ENCODE results near the gene CAMKMT. TPM values are rescaled to one million over a fixed set of nuclear protein-coding genes. Genes with fewer than 3 reads are reported as not detected.

The CAMKMT gene
- total and polyA plus RNA-seq, 9 of the 15 experiments (the other 6 are each of a cell fraction or from before 2014, with no cell fraction given): 1.6 to 15.3 (median 7.4) TPM

- TF ChIP-seq SIX5 (IDR thresholded peaks at IDR 0.05; ENCODE audit: borderline replicate concordance in 1 of 2, insufficient read depth in 1 of 2, low read depth in 1 of 2, low read length in 2 of 2): peak; percentile 48 to 50; a peak in 2 of 4 replicates
- TF ChIP-seq FOXM1 (IDR thresholded peaks at IDR 0.05; ENCODE audit: low read depth): no peak
- peak; percentile 75; the same call in 1 of the 2 replicates for TF ChIP-seq FOXM1 (CRISPR knock-in tag; IDR thresholded peaks at IDR 0.05; ENCODE audit: low read depth)
- TF ChIP-seq ZNF311 (CRISPR knock-in tag; IDR thresholded peaks at IDR 0.05): no peak
- no peak for TF ChIP-seq PPARD (CRISPR knock-in tag; IDR thresholded peaks at IDR 0.05)
- TF ChIP-seq PHF20 (IDR thresholded peaks at IDR 0.05; ENCODE audit: partially characterized antibody): peak; percentile 39
- TF ChIP-seq FOXP4 (CRISPR knock-in tag; IDR thresholded peaks at IDR 0.05; ENCODE audit: borderline replicate concordance): no peak
- peak; percentile 99 for TF ChIP-seq PHF21A (IDR thresholded peaks at IDR 0.05; ENCODE audit: borderline replicate concordance, low read depth)
- TF ChIP-seq BCOR (IDR thresholded peaks at IDR 0.05): no peak; the same call in 1 of the 2 replicates
- TF ChIP-seq CBX8 (IDR thresholded peaks at IDR 0.05; ENCODE audit: borderline replicate concordance, extremely low read depth, low read depth, low read length, poor library complexity, severe bottlenecking): no peak
- TF ChIP-seq ARID1B (IDR thresholded peaks at IDR 0.05): 0 out of 2 replicates have a peak, but pooled peaks have one; percentile 10
- TF ChIP-seq ARID4B (CRISPR knock-in tag; IDR thresholded peaks at IDR 0.05): no peak; the same call in 1 of the 2 replicates
- TF ChIP-seq ZNF354B (CRISPR knock-in tag; IDR thresholded peaks at IDR 0.05): no peak
- peak; percentile 65 for TF ChIP-seq TOE1 (IDR thresholded peaks at IDR 0.05; ENCODE audit: borderline replicate concordance)
- TF ChIP-seq TOE1 (CRISPR knock-in tag; IDR thresholded peaks at IDR 0.05; ENCODE audit: borderline replicate concordance, low read depth): no peak
Observed at GRCh38 chr2:44361330-44362206, at the start of gene CAMKMT, which contains the start of gene PREPL (continued).
